Loucy (cell line): ENCODE results near the gene POLR3K.

Experiments
- EZH2phosphoT487 ChIP-seq: fragments of 200-600 bp; IDR thresholded peaks from 2 replicates; pipeline ENCODE4 v1.6.1; 2018; ENCODE audit warnings: antibody characterized with exemption, mild to moderate bottlenecking, moderate library complexity, borderline replicate concordance
- TF ChIP-seq, protein P1 (sequence below): fragments of 200-600 bp; sonication (generic); conservative IDR thresholded peaks from 2 replicates; pipeline ENCODE4 v1.5.1; 2014; ENCODE audit warnings: mild to moderate bottlenecking, antibody characterized with exemption, low read length

DNA sequence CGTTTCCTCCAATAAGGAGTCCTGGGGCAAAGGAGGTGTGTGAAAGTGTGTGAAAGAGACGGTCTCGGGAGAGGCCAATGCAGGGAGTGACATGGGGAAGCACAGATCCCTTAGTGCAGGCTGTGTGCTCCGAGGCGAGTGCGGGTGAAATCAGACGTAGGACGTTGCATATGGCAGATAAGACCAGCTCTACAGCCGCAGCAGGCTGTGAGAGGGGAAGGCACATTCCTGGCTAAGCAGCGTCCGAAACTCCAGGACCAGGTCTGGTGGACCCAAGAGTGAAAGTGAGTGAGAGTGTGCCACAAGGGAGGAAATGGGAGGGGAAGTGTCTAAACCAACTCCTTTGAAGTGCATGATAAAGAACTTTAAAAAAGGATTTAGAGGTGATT lies 11.3 kb downstream of the POLR3K start:
- TF ChIP-seq, protein P1, sequence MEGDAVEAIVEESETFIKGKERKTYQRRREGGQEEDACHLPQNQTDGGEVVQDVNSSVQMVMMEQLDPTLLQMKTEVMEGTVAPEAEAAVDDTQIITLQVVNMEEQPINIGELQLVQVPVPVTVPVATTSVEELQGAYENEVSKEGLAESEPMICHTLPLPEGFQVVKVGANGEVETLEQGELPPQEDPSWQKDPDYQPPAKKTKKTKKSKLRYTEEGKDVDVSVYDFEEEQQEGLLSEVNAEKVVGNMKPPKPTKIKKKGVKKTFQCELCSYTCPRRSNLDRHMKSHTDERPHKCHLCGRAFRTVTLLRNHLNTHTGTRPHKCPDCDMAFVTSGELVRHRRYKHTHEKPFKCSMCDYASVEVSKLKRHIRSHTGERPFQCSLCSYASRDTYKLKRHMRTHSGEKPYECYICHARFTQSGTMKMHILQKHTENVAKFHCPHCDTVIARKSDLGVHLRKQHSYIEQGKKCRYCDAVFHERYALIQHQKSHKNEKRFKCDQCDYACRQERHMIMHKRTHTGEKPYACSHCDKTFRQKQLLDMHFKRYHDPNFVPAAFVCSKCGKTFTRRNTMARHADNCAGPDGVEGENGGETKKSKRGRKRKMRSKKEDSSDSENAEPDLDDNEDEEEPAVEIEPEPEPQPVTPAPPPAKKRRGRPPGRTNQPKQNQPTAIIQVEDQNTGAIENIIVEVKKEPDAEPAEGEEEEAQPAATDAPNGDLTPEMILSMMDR: no peak
- no peak for TF ChIP-seq EZH2phosphoT487
